HG03066 (cell line): ENCODE results near the gene RBFA.
A peak's percentile ranks its signal among the peaks of the same experiment; 100 is the strongest.
"Not testable (repeated sequence)": the region's sequence is repeated elsewhere in the genome, so short reads cannot be mapped to it uniquely, and the experiment has no call there.

Experiments used
- ATAC-seq: cut with Tn5 transposase; IDR thresholded peaks from one replicate; pipeline ENCODE4 v1.9.1; 2021; ENCODE audit warnings: low read depth; ENCODE audit not compliant: unreplicated experiment

RBFA gene, protein sequence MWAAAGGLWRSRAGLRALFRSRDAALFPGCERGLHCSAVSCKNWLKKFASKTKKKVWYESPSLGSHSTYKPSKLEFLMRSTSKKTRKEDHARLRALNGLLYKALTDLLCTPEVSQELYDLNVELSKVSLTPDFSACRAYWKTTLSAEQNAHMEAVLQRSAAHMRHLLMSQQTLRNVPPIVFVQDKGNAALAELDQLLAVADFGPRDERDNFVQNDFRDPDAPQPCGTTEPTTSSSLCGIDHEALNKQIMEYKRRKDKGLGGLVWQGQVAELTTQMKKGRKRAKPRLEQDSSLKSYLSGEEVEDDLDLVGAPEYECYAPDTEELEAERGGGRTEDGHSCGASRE

DNA sequence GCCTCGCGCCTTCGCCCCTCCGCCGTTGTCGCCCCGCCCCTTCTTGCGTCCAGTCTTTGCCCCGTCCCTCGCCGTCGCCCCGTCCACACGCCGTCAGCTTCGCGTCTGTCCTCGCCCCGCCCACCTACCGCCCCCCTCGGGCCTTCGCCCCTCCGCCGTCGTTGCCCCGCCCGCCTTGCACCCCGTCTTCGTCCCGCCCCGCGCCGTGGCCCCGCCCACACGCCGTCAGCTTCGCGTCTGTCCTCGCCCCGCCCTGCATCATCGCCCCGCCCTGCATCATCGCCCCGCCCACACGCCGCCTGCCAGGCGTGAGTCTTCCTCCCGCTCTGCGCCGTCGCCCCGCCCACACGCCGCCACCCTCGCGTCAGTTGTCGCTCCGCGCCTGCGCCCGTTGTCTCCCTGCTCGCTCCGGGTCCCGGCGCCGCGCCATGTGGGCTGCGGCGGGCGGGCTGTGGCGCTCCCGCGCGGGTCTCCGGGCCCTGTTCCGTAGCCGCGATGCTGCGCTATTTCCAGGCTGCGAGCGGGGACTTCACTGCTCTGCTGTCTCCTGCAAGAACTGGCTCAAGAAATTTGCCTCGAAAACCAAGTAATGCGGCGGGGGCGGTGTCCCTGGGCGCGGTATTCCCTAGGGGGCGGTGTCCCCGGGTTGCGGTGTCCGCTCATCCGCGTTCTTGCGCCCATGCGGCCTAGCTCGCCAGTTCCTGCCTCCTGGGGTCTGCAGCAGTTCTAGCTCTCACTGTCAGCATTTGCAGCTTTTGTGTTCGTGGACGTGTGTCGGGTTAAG lies at the start of gene RBFA:
Gene RBFA, plus strand, starts transcription at position 367 of the 784 bp plus-strand sequence. Its CDS starts 62 bp downstream, at position 429.
- peak; percentile 72 for ATAC-seq

DNA sequence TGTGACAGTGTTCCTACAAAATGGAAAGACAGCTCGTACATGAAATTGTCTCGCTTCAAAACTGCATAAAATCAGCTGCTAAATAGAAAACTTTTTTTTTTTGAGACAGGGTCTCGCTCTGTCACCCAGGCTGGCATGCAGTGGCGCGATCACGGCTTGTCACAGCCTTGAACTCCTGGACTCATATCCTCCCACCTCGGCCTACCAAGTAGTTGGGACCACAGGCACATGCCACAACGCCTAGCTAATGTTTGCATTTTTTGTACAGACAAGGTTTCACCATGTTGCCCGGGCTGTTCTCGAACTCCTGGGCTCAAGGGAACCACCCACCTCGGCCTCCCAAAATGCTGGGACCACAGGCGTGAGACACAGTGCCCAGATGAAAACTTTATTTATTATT lies 49.1 kb upstream of the RBFA start:
- no peak for ATAC-seq

DNA sequence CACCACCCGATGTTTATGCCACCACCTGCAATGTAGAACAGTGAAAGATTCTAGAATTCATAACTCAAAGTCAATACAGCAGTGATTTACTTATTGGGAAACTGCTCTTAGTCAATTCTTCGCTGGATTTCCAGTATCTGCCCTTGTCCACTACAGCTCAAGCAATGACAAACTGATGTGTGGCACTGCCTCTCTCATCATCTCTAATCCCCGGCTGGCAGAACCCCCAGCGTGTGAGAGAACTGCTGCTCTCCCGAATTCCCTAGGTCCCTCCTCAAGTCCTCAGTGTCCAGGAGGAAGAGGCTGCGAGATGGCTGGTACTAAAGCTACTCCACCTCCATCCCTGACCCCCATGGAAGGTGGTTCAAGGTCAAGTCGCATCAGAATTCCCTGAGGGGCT lies 47.5 kb upstream of the RBFA start:
- ATAC-seq, result no peak

DNA sequence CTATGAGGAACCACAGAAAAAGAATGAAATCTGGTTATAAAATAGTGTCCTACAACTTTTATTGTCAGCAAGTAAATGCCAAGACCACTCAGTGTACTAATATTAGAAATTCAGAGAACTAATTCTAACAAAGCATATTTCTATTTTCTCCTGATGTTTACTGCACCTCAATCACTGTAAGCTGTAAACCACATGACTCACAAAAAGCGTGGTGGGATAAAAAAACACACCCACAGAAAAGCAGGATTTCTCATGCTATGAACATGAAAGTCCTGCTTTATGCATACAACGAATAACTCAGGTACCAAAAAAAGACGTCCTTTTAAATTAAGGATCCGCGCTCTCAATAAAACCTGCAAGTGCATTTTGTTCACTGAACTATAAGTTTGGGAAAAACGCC lies 46.7 kb upstream of the RBFA start:
- ATAC-seq, result no peak

DNA sequence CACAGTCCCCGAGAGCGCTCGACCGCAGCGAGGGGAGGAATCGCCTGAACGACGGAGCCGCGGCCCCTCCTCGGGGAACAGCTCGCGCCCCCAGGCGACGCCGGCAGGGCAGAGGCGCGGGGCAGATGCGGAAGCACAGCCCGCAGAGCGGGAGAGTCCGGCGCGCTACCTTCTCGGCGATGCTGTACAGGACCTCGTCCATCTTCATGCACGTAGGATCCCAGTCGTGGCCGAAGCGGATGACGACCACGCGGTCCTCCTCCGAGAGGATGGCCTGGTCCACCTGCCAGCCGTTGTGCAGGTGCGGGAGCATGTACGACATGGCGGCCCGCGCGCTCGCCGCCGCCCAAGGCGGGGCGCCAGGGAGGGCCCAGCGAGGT lies 46.2 kb upstream of the RBFA start:
- ATAC-seq, result peak; percentile 64

DNA sequence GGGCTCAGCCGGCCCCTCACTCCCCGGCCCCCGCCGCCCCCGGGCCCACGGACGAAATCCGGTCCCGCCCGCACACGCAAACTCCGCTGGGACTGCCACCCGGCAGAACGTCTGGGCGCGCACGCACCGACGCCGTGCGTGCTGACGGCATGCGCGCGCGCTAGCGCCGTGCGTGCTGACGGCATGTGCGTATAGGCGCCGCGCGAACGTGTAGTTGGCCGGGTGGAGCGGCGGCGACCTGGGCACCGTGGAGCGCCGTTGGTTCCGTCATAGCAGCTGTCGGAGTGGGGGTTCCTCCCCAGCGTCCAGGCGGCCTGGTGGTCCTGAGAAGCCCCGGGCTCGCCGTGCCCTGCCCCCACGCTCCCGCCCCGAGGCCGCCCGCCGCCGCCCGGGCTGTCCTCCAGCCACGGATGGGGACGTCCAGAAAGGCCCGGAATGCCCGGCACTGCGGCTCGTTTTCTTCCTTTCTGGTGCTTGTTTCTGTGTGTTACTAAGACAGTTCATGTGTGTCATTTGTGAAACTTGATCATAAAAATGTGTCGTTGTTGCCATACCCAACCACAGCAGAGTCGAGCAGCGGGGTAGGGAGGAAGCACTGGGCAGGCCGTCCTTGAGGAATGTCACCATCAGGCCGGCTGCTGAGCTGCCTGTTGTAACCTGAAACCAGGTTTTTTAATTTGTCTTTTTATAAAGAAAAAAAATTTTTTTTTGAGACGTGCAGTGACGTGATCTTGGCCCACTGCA lies 45.6 kb upstream of the RBFA start, which contains the start of gene TXNL4A:
Gene TXNL4A, minus strand, starts transcription at position 113 of the 744 bp plus-strand sequence. CDS start 171 bp downstream, outside the sequence.
- ATAC-seq, result peak; percentile 94

DNA sequence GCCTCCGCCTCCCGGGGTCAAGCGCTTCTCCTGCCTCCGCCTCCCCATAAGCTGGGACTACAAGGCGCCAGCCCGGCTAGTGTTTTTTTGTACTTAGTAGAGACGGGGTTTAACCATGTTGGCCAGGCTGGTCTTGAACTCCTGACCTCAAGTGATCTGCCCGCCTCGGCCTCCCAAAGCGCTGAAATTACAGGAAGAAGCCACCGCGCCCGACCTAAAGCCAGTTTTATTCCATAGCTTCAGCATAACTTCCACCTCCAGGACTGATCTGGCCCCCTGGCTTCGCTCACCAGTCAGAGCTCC lies 45.1 kb upstream of the RBFA start:
- no peak for ATAC-seq

DNA sequence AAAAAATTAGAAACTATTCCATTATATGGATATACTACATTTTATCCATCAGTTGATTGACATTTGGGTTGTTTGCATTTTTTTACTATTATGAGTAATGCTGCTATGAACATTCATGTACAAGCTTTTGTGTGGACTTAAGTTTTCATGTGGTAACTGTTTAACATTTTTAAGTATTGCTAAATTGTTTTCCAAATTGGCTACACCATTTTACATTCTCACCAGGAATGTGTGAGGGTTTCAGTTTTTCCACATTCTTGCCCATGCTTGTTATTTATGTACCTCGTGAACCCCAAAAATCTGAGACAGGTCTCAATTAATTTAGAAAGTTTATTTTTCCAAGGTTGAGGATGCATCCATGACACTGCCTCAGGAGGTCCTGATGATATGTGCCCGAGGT lies 42.7 kb upstream of the RBFA start:
- ATAC-seq, result no peak

DNA sequence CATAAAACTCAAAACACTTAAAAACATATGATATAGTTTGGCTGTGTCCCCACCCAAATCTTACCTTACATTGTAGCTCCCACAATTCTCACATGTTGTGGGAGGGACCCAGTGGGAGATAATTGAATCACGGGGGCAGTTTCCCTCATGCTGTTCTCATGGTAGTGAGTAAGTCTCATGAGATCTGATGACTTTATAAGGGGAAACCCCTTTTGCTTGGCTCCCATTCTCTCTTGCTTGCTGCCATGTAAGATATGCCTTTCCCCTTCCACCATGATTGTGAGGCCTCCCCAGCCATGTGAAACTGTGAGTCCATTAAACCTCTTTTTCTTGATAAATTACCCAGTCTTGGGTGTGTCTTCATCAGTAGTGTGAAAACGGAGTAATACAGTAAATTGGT lies 34.5 kb upstream of the RBFA start:
- ATAC-seq, result not testable (repeated sequence)

DNA sequence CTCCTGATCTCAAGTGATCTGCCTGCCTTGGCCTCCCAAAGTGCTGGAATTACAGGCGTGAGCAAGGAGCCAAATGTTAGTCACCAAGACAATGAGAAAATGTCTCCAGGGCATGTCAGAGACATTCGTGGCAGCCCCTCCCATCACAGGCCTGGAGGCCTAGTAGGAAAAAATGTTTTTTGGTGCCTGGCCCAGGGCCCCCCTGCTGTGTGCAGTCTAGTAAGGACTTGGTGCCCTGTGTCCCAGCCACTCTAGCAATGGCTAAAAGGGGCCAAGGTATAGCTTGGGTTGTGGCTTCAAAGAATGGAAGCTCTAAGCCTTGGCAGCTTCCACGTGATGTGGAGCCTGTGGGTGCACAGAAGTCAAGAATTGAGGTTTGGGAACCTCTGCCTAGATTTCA lies 33.4 kb upstream of the RBFA start:
- ATAC-seq, result no peak

DNA sequence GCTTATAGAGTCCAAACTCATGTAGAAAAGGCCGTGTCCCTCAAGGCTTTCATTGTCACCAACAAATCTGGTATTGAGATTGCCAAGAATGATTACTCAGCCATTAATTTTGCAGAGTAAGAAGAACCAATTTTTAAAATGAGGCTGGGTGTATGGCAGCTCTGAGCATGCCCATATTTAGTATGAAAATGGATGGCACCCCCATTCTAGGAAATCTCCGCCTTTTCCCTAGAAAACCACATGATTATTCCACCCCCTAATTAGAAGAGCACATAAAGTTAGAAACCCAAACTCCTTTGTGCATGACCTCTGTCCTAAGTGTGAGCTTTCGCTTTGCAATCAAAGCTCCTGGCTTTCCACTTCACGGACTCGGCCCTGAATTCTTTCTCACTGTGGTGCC lies 31.8 kb upstream of the RBFA start:
- no peak for ATAC-seq

DNA sequence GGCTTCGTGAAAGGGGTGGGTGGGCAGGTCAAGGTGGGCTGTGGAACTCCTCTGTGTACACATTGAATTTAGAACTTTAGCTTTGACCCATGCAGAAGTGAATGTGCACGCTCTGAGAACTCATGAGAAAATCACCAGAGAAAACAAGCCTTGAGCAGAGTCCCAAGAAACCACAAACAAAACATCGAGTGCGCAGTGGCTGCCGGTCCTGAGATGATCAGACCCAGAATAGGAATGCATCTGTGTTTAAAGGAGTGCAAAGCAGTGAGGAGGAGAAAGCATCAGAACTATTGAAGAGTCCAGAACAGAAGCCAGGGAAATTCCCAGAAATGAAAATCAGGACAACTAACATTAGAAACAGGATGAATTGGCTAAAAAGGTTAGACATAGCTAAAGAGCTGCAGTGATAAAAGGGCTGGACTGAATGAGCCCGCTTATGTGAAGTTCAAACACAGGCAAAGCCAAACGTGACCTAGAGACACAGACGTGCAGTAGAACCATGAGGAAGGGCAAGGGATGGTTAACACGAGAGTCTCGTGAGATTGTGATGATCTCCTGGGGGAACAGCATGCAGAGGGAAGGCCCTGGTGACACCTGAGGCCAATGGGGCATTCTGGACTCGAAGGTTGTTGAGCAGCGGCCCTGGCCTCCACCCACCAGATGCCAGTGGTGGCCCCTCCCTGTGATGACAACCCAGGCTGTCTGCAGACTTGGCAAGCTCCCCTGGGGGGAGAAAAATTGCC lies 29.5 kb upstream of the RBFA start:
- no peak for ATAC-seq

DNA sequence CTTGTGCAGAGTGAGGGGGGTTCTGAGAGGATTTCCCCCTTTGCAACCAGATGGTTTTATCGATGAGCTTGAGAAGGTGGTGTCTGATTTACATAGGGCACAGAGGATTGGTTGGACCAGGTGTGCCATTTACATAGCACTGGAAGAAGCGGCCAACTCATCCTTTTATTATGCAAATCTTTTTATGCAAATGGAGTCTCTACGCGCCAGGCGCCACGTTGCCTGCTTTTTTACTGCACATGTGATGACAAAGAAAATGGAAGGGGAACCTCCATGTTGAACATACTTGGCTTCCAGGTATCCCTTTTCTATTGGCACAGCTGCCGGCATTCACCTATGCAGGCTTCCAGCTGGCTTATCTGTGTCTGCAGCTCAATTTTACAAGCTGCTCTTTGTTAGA lies 27.5 kb upstream of the RBFA start:
- no peak for ATAC-seq

DNA sequence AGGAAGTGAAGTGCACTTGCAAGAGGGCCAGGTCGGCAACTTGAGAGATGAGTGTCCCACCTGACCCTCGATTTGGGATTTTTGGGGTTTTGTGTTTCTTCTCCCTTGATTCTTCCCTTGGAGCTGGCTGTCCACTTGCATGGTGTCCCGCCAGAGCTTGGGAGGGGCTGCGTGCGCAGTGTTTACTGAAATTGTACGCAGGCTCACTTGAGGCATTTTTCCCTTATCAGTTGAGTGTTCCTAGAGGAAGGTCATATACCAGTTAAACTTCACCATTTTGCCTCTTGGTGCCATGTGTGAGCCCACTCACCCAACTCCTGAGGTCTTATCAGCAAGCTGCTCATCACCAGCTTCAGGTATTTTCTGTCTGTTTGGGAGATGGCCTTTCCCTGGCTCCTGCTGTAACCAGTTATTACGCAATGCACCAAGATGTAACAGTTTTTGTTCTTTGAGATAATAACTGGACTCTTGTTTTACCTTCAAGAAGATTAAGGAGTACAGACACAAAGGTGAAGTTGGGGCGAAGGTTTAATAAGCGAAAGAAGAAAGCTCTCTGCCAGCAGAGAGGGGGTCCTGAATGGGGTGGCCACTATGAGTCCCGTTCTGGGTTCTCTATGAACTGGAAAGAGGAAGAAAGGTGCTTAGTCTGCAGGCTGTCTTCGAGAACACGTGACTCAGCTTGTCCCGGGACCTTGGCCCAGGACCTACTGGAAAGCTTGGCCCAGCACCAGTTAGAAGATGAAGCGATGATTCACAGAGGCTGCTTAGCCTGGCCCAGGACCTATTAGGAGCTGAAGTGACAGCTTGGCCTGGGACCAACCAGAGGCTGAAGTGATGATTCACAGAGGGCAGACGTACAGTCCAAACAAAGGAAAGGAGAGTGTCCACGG lies 24.3 kb upstream of the RBFA start:
- ATAC-seq, result no peak

DNA sequence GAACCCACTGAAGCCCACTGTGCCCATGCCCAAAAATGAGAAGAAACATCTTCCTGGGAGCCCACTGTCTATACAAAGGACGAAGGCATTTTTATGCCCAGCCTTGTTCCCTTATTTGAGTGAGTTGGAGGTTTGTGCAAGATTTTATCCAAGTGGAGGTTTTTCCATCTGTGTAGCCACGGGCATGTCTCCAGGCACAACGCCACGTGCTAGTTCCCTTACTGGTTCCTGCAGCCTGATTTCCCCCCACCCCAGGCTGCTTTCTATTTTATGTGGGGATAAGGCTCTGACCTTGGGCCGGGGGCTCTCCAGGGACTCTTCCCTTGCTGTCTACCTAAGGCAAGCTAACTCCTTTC lies 23.7 kb upstream of the RBFA start:
- no peak for ATAC-seq

DNA sequence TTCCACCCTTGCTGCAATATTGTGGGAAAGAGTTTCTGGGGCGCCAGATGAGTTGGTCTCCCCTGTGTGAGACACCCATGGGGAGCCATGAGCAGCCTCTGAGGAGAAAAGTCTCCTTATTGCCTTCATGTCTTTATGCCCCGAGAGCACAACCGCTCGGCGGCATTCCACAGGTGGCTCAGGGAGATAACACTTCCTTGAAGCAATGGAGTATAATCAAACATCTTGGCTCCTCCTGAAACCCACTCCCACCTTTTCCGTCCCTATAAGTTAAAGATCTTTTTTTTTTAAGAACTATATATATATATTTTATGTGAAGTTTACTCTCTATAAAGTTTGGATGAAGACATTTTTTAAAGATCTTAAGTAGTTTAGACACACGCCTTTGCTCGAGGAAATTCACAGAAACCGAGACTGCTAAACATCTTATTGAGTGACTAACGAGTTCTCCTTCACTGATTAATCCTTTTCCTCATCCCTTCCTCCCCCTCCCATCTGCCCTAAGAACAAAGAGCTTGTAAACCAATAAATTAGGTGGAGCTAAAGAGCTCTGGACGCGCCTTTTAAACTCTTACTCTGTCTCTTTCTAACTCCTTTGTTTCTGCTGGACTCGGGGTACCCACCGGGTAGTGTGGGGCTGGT lies 22.6 kb upstream of the RBFA start:
- ATAC-seq, result not testable (repeated sequence)

DNA sequence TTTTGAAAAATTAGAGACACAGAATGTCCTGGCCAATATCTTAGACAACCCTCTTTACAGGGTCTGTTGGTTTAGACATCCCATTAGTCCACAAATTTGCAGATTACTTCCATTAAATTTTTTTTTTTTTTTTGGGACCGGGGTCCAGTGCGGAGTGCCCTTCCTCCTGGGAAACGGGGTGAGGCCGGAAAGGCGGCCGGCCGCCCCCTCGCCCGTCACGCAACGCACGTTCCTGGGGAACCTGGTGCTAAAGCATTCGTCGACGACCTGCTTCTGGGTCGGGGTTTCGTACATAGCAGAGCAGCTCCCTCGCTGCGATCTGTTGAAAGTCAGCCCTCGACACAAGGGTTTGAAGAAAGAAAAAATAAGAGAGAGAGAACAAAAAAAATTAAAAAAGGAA lies 21.5 kb upstream of the RBFA start:
- ATAC-seq, result no peak

DNA sequence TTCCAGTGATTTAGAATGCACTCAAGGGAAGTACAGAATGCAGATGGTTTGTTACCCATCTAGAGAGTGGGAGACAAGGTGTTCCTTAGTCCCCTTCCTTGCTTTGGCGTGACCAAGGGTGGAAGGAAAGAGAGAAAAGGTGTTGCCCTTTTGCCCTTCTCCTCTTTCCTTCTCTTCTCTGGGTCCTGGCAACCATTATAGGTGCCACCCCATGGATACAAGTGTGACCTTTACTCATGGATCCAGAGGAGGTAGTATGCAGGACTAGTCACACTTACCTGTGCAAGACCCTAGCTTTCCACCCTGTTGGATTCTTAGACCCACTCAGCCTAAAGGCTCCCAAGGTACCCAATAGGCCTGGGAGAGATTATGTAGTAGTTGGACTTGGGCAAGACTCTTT lies 11.6 kb upstream of the RBFA start:
- ATAC-seq, result no peak

DNA sequence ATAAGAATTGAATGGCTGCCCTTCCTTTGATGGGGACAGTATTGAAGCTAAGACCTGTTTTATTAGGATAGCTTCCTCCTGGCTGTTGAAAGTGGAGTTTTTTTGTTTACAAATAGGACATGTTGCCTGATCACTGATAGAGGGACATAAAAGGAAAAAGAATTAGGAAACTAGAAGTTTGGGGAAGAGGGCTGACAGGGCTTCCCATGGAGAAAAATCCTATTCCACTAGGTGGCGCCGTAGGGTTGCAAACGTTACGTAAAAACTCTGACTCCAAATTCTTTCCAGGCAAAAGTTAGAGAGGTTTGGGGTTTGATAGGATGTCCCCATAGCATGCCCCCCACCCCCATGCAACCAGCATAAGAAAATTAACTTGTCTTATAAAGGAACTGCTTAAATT lies 11.1 kb upstream of the RBFA start:
- no peak for ATAC-seq
